ENCODE results near the gene PLSCR3. TPM values are rescaled to one million over a fixed set of nuclear protein-coding genes. Genes with fewer than 3 reads are reported as not detected.

PLSCR3 gene
- total and polyA plus RNA-seq, 2 donors (not counting 3 experiments of a cell fraction or from before 2014, with no cell fraction given): 59.9 to 94.8 TPM

GRCh38 chr17:7414837-7415236, 20.5 kb upstream of the PLSCR3 start:
- POLR2A ChIA-PET: no interaction called here
- H2AFZ ChIP-seq (ENCODE audit: low read depth, low read length): no peak overlapping the region
- H3K9ac ChIP-seq (replicated peaks; ENCODE audit: extremely low read depth, insufficient read depth, low read length): no peak overlapping the region
- H3K79me2 ChIP-seq (ENCODE audit: control insufficient read depth, insufficient read depth, low read length): no peaks in the 10 kb centered on the region
- BruUV-seq (replicated peaks): no TSS peak
- no peaks in the 10 kb centered on the region for H3K4me1 ChIP-seq (ENCODE audit: control insufficient read depth, extremely low read depth, insufficient read depth, low read length)
- dilution Hi-C loops (cut with MboI; ENCODE audit: extremely low pct_ligation_motif_present, low sequenced_read_pairs) (no loop called here), intact Hi-C loops (cut with micrococcal nuclease) (no loop called here)
- H3K36me3 ChIP-seq (ENCODE audit: control insufficient read depth in 2 of 2, extremely low read depth in 1 of 2, insufficient read depth in 2 of 2, low read length in 2 of 2): peaks cover 0 to 7% of the 10 kb centered on the region in 2 experiments
- H3K4me3 ChIP-seq (replicated peaks in 1 of 3; ENCODE audit: insufficient read depth in 1 of 3, low read depth in 1 of 3, low read length in 3 of 3): no peak overlapping the region
- H3K9me3 ChIP-seq (replicated peaks; ENCODE audit: control insufficient read depth, insufficient read depth, low read length): no peaks in the 10 kb centered on the region
- no peak for FAIRE-seq
- H3K9me1 ChIP-seq (replicated peaks; ENCODE audit: control insufficient read depth, extremely low read depth, insufficient read depth, low read length): no peaks in the 10 kb centered on the region
- no peaks in the 10 kb centered on the region for H3K27me3 ChIP-seq (ENCODE audit: control insufficient read depth in 2 of 2, insufficient read depth in 2 of 2, low read length in 2 of 2)
- H4K20me1 ChIP-seq (replicated peaks; ENCODE audit: control insufficient read depth, extremely low read depth, insufficient read depth, low read length): no peaks in the 10 kb centered on the region
- DNase-seq (ENCODE audit: low read depth, low spot score): no peak
- no peak overlapping the region for H3K27ac ChIP-seq (ENCODE audit: insufficient read depth, low read depth, low read length)
- H3K4me2 ChIP-seq (ENCODE audit: insufficient read depth, low read length): no peak overlapping the region
- TF ChIP-seq POLR2AphosphoS5 (IDR thresholded peaks at IDR 0.05; ENCODE audit: insufficient read depth, low read depth, low read length) (no peak), GATA2 (IDR thresholded peaks at IDR 0.05; ENCODE audit: insufficient read depth, insufficient read length, low read depth, low read length) (no peak), CTCF (IDR thresholded peaks at IDR 0.05; ENCODE audit: extremely low read depth in 1 of 2, insufficient read depth in 1 of 2, low read depth in 1 of 2, low read length in 2 of 2) (no peak), EZH2 (IDR thresholded peaks at IDR 0.05; ENCODE audit: borderline replicate concordance, low read depth, low read length, severe bottlenecking) (no peak), MAX (IDR thresholded peaks at IDR 0.05; ENCODE audit: insufficient read depth, insufficient read length) (no peak), JUN (IDR thresholded peaks at IDR 0.05; ENCODE audit: borderline replicate concordance, insufficient read depth, insufficient read length, low read depth) (no peak), POLR2A (IDR thresholded peaks at IDR 0.05; ENCODE audit: low read depth, low read length) (no peak), FOS (IDR thresholded peaks at IDR 0.05; ENCODE audit: borderline replicate concordance, insufficient read depth, low read length) (no peak), MYC (IDR thresholded peaks at IDR 0.05; ENCODE audit: low read depth, low read length) (no peak)
- CTCF ChIA-PET: no interaction called here

Measured in endothelial cell of umbilical vein (primary cell).